GM18868 (cell line): ENCODE results near the gene MSANTD2.
A peak's percentile ranks its signal among the peaks of the same experiment; 100 is the strongest.
"Not testable (repeated sequence)": the region's sequence is repeated elsewhere in the genome, so short reads cannot be mapped to it uniquely, and the experiment has no call there.

Source experiments
- ATAC-seq: cut with Tn5 transposase; IDR thresholded peaks from one replicate; pipeline ENCODE4 v1.9.1; 2021; ENCODE audit warnings: mild to moderate bottlenecking, moderate library complexity; ENCODE audit not compliant: unreplicated experiment

MSANTD2 gene

GRCh38 chr11:124778281-124778680 is 21.9 kb downstream of the MSANTD2 start:
- no peak for ATAC-seq

GRCh38 chr11:124776865-124777645 is 23.2 kb downstream of the MSANTD2 start:
- no peak for ATAC-seq

- not testable (repeated sequence) for ATAC-seq
Measured at GRCh38 chr11:124770959-124771358, 29.2 kb downstream of the MSANTD2 start.

GRCh38 chr11:124769806-124770774 is 30.1 kb downstream of the MSANTD2 start:
- ATAC-seq, result no peak

- ATAC-seq, result no peak
Measured at GRCh38 chr11:124768914-124769313, 31.3 kb downstream of the MSANTD2 start.

- no peak for ATAC-seq
Measured at GRCh38 chr11:124766156-124766555, 34.0 kb downstream of the MSANTD2 start.

- no peak for ATAC-seq
Measured at GRCh38 chr11:124763156-124763947, 36.9 kb downstream of the MSANTD2 start.

GRCh38 chr11:124762624-124763155 is 37.5 kb downstream of the MSANTD2 start:
- ATAC-seq, result peak; percentile 2

GRCh38 chr11:124762105-124762623 is 38.0 kb downstream of the MSANTD2 start, which contains the start of gene ESAM:
Gene ESAM, minus strand, starts transcription at chr11:124762290. Its CDS starts 136 bp downstream, at chr11:124762154.
- peak; percentile 54 for ATAC-seq

- no peak for ATAC-seq
Measured at GRCh38 chr11:124761301-124762104, 38.7 kb downstream of the MSANTD2 start.

- ATAC-seq, result no peak
Measured at GRCh38 chr11:124760806-124761205, 39.4 kb downstream of the MSANTD2 start.

- ATAC-seq, result peak; percentile 26
Measured at GRCh38 chr11:124760205-124760652, 40.0 kb downstream of the MSANTD2 start.

- ATAC-seq, result peak; percentile 0
Measured at GRCh38 chr11:124759266-124760204, 40.7 kb downstream of the MSANTD2 start.

GRCh38 chr11:124758355-124759265 is 41.6 kb downstream of the MSANTD2 start:
- ATAC-seq, result peak; percentile 63

- no peak for ATAC-seq
Measured at GRCh38 chr11:124757320-124757719, 42.9 kb downstream of the MSANTD2 start.

- ATAC-seq, result no peak
Measured at GRCh38 chr11:124756753-124757227, 43.4 kb downstream of the MSANTD2 start.
